NCI-H146 treated with DMSO at 0.1 percent for 48 hours (cell line): ENCODE measurements around the gene PRG3.
A peak's percentile ranks its signal among the peaks of the same experiment; 100 is the strongest.
"Not testable (repeated sequence)": the region's sequence is repeated elsewhere in the genome, so short reads cannot be mapped to it uniquely, and the experiment has no call there.

Source experiments
- DNase-seq: peaks from one replicate; lab custom pipeline; 2025; ENCODE audit not compliant: unreplicated experiment; lab: John Stamatoyannopoulos, UW

The PRG3 gene

GRCh38 chr11:57361420-57361819, 19.5 kb downstream of the PRG3 start:
- DNase-seq = not testable (repeated sequence)

- DNase-seq = no peak
These were observed 20.0 kb downstream of the PRG3 start for GRCh38 chr11:57360991-57361390.

- DNase-seq = no peak
These were observed 20.9 kb downstream of the PRG3 start for GRCh38 chr11:57359896-57360690.

- no peak for DNase-seq
These were observed 21.6 kb downstream of the PRG3 start for GRCh38 chr11:57359396-57359795.

- no peak for DNase-seq
These were observed 22.0 kb downstream of the PRG3 start for GRCh38 chr11:57358991-57359390.

GRCh38 chr11:57358543-57358961, 22.4 kb downstream of the PRG3 start:
- no peak for DNase-seq

- DNase-seq = no peak
These were observed 23.1 kb downstream of the PRG3 start for GRCh38 chr11:57357856-57358255.

GRCh38 chr11:57357310-57357709, 23.6 kb downstream of the PRG3 start:
- DNase-seq = no peak

- DNase-seq = no peak
These were observed 24.7 kb downstream of the PRG3 start for GRCh38 chr11:57356268-57356667.

- DNase-seq = no peak
These were observed 26.3 kb downstream of the PRG3 start for GRCh38 chr11:57354699-57355098.

- no peak for DNase-seq
These were observed 27.1 kb downstream of the PRG3 start for GRCh38 chr11:57353852-57354251.

- DNase-seq = no peak
These were observed 27.5 kb downstream of the PRG3 start for GRCh38 chr11:57353446-57353845.

GRCh38 chr11:57353036-57353435, 27.9 kb downstream of the PRG3 start:
- DNase-seq = no peak

- no peak for DNase-seq
These were observed 31.3 kb downstream of the PRG3 start for GRCh38 chr11:57349491-57350274.

GRCh38 chr11:57348636-57349313, 32.2 kb downstream of the PRG3 start:
- DNase-seq = no peak

GRCh38 chr11:57348052-57348451, 32.9 kb downstream of the PRG3 start:
- no peak for DNase-seq

- no peak for DNase-seq
These were observed 33.6 kb downstream of the PRG3 start for GRCh38 chr11:57347336-57347735.

- DNase-seq = peak; percentile 76
These were observed 35.3 kb downstream of the PRG3 start for GRCh38 chr11:57345555-57346211.

- no peak for DNase-seq
These were observed 36.1 kb downstream of the PRG3 start for GRCh38 chr11:57344826-57345225.

GRCh38 chr11:57343825-57344224, 37.1 kb downstream of the PRG3 start:
- no peak for DNase-seq

GRCh38 chr11:57342702-57343101, 38.2 kb downstream of the PRG3 start:
- DNase-seq = no peak
